GM18909 (cell line): ENCODE measurements around the gene DPF1.
"Not testable (repeated sequence)": the region's sequence is repeated elsewhere in the genome, so short reads cannot be mapped to it uniquely, and the experiment has no call there.

Experiments
- ATAC-seq: cut with Tn5 transposase; IDR thresholded peaks from one replicate; pipeline ENCODE4 v1.9.1; 2021; ENCODE audit warnings: mild to moderate bottlenecking; ENCODE audit not compliant: unreplicated experiment, poor library complexity

The DPF1 gene

DNA sequence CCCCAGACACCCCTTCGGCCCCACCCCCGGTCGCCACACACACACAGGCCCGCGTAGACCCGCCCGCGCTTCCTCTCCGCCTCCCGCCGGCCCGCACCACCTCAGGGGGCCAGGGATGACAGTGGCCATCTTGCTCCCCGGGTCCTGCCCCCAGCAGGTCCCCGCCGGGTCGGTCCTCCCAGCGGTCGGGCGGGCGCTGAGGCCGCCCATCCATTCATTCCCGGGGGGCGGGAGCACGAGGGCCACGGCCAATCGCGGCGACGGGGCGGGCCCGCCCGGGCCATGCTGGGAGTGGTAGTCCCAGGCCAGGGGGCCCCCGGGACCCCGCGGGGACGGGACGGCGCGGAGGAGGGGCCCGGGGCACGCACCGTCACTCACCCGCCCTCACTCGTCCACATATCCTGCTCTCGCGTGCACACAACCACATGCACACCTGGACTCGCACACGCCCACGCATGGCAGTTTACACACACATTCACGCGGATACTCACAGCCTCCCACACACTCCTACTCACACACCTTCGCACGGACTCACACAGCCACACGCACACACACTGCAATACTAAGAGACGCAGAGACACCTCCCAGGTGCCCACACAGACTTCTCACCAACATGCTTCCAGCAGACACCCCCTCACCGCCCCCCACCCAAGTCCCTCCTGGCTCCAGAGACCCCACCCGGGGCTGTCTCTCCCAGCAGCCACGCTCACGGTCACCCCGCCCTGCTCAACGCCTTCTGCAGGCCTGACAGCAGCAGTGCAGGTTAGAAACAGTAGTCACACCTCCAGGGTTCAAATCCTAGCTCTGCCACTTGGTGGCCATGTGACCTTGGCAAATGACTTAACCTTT is at the start of gene DPF1:
Gene DPF1 (minus strand): TSS at position 209 of the 849 bp plus-strand sequence. CDS start 80 bp downstream, at position 129.
- ATAC-seq, result peak; percentile 74

GRCh38 chr19:38273499-38273898 is 49.5 kb upstream of the DPF1 start:
- ATAC-seq, result no peak

DNA sequence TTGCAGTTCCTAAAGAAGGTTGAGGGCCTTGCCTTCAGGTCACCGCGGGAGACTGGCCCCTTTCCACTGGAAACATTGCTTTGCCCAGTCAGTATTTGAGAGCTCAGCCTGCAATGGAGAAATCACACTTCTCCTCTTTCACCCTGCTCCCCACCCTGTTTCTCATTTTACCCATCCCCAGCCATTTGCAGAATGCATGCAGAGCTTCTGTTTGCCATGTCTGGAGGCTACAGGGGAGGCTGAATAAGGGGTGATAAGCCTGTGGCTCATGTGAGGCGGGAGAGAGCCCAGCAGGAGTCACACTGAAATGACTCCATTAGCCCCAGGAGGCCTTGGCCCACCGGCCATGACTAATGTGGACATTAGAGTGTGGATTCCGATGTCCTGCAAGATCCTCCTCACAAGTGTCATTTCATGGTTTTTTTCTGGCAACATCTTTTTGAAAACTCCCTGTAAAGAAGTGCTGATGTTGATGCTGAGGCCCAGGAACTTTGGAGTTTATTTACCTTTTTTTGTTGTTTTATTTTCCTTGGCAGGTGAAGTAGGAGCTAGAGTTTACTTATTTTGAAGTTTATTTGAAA is 46.7 kb upstream of the DPF1 start:
- ATAC-seq, result no peak

DNA sequence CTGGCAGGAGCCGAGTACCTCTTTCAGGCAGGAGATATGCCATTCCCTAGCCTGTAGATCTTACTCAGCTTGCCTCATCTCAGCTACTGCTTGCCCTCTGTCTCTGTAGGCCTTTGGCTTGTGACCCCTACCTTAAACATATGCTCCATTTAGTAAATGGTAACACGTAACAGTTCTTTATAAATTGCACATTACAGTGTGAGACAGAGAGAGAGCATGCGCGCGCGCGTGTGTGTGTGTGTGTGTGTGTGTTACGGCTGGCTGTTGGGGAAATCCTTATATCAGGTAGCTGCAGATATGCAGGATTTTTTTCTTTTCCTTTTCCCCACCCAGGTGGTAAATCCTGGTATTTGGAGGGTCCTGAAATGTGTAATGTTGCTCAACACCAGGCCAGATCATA is 44.5 kb upstream of the DPF1 start:
- no peak for ATAC-seq

- no peak for ATAC-seq
These were observed 43.9 kb upstream of the DPF1 start for GRCh38 chr19:38267761-38268483.

- no peak for ATAC-seq
These were observed 43.1 kb upstream of the DPF1 start for GRCh38 chr19:38266981-38267597.

DNA sequence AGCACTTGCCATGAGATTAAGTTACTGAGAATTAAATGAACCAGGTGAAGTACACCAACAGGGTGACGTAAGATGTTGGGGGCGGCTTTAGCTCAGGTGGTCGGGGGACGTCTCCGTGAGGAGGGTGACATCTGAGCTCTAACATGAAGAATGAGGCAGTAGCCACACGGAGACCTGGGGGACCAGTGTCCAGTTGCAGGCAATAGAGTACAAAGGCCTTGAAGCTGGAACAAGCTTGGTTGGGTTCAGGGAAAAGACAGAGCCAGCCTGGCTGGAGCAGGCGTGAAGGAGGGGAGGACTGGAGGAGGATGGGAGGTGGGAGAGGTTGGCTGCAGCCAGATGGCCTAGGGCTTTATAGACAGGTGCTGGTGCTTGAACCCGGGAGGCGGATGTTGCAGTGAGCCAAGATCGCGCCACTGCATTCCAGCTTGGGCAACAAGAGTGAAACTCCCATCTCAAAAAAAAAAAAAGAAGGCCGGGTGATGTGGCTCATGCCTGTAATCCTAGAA is 42.0 kb upstream of the DPF1 start:
- ATAC-seq, result no peak

DNA sequence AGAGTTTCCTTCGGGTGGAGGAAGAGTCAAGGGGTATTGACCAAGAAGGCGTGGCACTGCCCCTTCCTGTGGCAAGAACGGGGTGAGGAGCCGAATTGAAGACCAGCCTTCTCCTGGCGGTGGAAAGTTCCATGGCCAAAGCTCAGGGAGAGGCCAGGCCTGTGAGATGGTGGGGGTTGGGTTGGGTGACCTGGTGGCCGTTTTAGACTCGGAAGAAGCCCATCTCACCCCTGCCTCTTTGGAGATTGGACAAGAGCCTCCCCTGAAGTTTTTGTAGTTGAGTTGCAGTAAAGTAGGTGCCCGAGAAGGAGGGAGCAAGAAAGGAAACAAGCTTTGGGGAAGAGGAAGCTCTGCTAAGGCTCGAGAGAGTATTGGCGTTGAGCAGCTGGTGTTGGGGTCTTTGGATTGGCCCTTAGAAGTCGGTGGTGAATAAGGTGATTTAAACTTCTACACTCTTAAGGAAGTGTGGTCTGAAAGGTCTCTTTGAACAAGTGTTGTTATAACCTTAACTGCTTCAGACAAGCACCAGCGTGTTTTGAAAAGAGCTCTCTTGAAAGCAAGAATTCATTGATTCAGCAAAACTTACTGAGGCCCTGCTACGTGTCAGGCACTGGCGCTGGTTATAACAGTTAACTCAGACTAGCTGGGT is 41.3 kb upstream of the DPF1 start:
- ATAC-seq, result no peak

- peak; percentile 38 for ATAC-seq
These were observed 40.6 kb upstream of the DPF1 start, which contains the start of gene SPINT2 for GRCh38 chr19:38264486-38265212. Gene SPINT2, plus strand, starts transcription at chr19:38264573. Its CDS starts 320 bp downstream, at chr19:38264893.

DNA sequence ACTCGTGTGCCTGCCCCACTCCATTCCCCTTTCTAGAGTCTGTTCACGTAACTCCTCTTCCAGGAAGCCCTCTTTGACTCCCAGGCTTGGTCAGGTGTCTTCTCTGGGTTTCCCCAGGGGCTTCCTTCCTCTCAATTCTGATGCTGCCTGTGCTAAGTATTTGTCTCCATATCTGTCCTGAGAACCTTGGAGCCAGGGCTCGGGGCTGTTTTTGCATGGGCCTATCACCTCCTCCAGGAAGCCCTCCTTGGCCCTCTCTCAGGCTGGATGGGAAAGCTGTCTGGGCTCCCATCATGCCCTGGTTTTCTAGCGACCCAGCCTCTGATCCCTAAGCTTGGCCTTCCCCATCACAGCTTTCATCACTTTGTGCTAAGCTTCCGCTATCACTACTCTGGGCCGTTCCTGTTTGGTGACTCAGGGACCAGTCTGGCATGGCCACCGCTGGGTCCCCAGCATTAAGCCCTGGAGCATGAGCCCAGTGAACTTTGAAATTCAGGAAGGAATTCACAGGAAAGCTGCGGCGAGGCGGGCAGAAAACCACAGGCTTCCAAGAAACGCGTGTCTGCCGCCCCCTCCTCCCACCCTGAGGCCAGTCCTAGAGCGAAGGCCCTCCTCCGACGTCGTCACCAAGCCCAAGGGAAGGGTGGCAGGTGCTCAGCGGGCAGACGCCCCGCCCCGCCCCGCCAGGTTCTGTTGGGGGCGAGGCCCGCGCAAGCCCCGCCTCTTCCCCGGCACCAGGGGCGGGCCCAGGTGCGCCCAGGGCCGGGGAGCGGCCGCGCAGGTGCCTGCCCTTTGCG is 39.9 kb upstream of the DPF1 start:
- ATAC-seq, result peak; percentile 65

GRCh38 chr19:38262585-38263268 is 38.7 kb upstream of the DPF1 start:
- no peak for ATAC-seq

DNA sequence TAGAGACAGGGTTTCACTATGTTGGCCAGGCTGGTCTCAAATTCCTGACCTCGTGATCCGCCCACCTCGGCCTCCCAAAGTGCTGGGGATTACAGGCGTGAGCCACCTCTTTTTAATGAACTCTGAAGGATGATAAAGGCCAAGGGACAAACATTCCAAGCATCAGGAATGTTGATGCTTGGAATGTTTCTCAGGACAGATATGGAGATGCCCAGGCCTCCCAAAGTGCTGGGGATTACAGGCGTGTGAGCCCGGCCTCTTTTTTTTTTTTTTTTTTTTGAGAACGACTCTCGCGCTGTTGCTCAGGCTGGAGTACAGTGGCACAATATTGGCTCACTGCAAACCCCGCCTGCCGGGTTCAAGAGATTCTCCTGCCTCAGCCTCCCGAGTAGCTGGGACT is 37.9 kb upstream of the DPF1 start:
- ATAC-seq, result not testable (repeated sequence)

- no peak for ATAC-seq
These were observed 31.5 kb upstream of the DPF1 start for GRCh38 chr19:38255383-38256014.

GRCh38 chr19:38253788-38254187 is 29.8 kb upstream of the DPF1 start:
- no peak for ATAC-seq

- ATAC-seq, result no peak
These were observed 29.1 kb upstream of the DPF1 start for GRCh38 chr19:38252941-38253691.

DNA sequence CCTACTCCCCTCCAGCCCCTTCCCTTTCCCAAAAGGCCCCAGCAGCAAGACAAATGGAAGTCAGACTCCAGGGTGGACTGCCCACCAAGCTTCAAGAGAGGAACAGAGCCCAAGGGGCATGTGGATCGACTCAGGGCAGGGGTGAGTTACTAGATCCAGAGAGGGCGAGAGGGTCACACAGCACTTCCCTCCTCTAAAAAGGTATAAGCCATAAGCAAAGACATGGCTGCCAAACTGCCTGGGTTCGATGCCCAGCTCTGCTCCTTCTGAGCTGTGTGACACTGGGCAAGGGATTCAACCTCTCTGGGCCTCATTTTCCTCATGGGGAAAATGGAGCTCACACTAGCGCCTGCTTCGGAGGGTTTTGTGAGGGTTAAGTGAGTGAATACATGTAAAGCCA is 28.4 kb upstream of the DPF1 start:
- no peak for ATAC-seq

- ATAC-seq, result no peak
These were observed 27.6 kb upstream of the DPF1 start for GRCh38 chr19:38251564-38252051.
